Neuronal stem cell (in vitro differentiated cells): ENCODE measurements around the gene SCG5.

Source experiments
- DNase-seq: peaks from one replicate; pipeline ENCODE4 v3.0.0-alpha.2; 2013; ENCODE audit warnings: low spot score
- H2AFZ ChIP-seq: one replicate; pipeline ENCODE4 v1.6.1; 2013; ENCODE audit warnings: mild to moderate bottlenecking, low read length, inconsistent platforms
- H2AK5ac ChIP-seq: 2 replicates; pipeline ENCODE4 v1.6.1; 2013; ENCODE audit warnings: low read depth, mild to moderate bottlenecking, inconsistent platforms, low read length, moderate library complexity, mixed read lengths
- H2BK120ac ChIP-seq: 2 replicates; pipeline ENCODE4 v1.6.1; 2013; ENCODE audit warnings: low read depth, mild to moderate bottlenecking, inconsistent platforms, low read length, moderate library complexity, mixed read lengths
- H2BK12ac ChIP-seq: one replicate; pipeline ENCODE4 v1.6.1; 2013; ENCODE audit warnings: low read length, inconsistent platforms
- H2BK15ac ChIP-seq: 2 replicates; pipeline ENCODE4 v1.6.1; 2013; ENCODE audit warnings: mild to moderate bottlenecking, low read length, inconsistent platforms, mixed read lengths
- H2BK5ac ChIP-seq: one replicate; pipeline ENCODE4 v1.6.1; 2013; ENCODE audit warnings: inconsistent platforms, mild to moderate bottlenecking, low read length, moderate library complexity
- H3K14ac ChIP-seq: one replicate; pipeline ENCODE4 v1.6.1; 2013; ENCODE audit warnings: low read length, inconsistent platforms
- H3K18ac ChIP-seq: 2 replicates; pipeline ENCODE4 v1.6.1; 2013; ENCODE audit warnings: low read length, inconsistent platforms
- H3K23ac ChIP-seq: 2 replicates; pipeline ENCODE4 v1.6.1; 2013; ENCODE audit warnings: low read depth, mild to moderate bottlenecking, mixed read lengths, low read length, inconsistent platforms; ENCODE audit not compliant: poor library complexity
- H3K27ac ChIP-seq: replicated peaks from 3 replicates; pipeline ENCODE4 v1.5.1; 2013; ENCODE audit warnings: low read length, inconsistent platforms
- H3K27me3 ChIP-seq, 3 experiments: 2 replicates each; pipeline ENCODE4 v1.6.1; 2013; ENCODE audit warnings: low read length in 3 of 3, mild to moderate bottlenecking in 2 of 3, inconsistent platforms in 1 of 3, low read depth in 1 of 3, mixed read lengths in 1 of 3, moderate library complexity in 1 of 3; ENCODE audit not compliant: control insufficient read depth in 3 of 3, insufficient read depth in 3 of 3
- H3K36me3 ChIP-seq, 2 donors: replicated peaks in 1 of 2; 2 replicates each; pipeline ENCODE4 v1.6.1; 2013; ENCODE audit warnings: low read length in 2 of 2; ENCODE audit not compliant: control insufficient read depth in 2 of 2, insufficient read depth in 2 of 2
- H3K4ac ChIP-seq: 2 replicates; pipeline ENCODE4 v1.6.1; 2013; ENCODE audit warnings: inconsistent platforms, mild to moderate bottlenecking, low read length, moderate library complexity
- H3K4me1 ChIP-seq, 2 donors: 1 replicate in 1 of 2; 2 replicates in 1 of 2; pipeline ENCODE4 v1.6.1; 2013; ENCODE audit warnings: low read length in 2 of 2, low read depth in 1 of 2; ENCODE audit not compliant: control insufficient read depth in 2 of 2, insufficient read depth in 1 of 2
- H3K4me2 ChIP-seq: one replicate; pipeline ENCODE4 v1.6.1; 2013; ENCODE audit warnings: mild to moderate bottlenecking, low read length, inconsistent platforms; ENCODE audit not compliant: insufficient read depth, poor library complexity, severe bottlenecking
- H3K4me3 ChIP-seq, 2 donors: 2 replicates each; pipeline ENCODE4 v1.5.1; 2013; ENCODE audit warnings: low read length in 2 of 2, mild to moderate bottlenecking in 2 of 2, inconsistent platforms in 1 of 2, moderate library complexity in 1 of 2
- H3K79me1 ChIP-seq: one replicate; pipeline ENCODE4 v1.6.1; 2013; ENCODE audit warnings: low read depth, mild to moderate bottlenecking, inconsistent platforms, low read length, moderate library complexity
- H3K9ac ChIP-seq: one replicate; pipeline ENCODE4 v1.6.1; 2013; ENCODE audit warnings: mild to moderate bottlenecking, low read depth, low read length, inconsistent platforms; ENCODE audit not compliant: poor library complexity
- H3K9me3 ChIP-seq, 2 donors: replicated peaks in 1 of 2; 2 replicates each; pipeline versions ENCODE3 to v1.6.1; 2013; ENCODE audit warnings: low read length in 2 of 2, mild to moderate bottlenecking in 2 of 2, inconsistent platforms in 1 of 2, low read depth in 1 of 2, mixed read lengths in 1 of 2, moderate library complexity in 1 of 2; ENCODE audit not compliant: control insufficient read depth in 2 of 2, insufficient read depth in 1 of 2
- H4K8ac ChIP-seq: one replicate; pipeline ENCODE4 v1.6.1; 2013; ENCODE audit warnings: low read depth, mild to moderate bottlenecking, inconsistent platforms, low read length, moderate library complexity
- H4K91ac ChIP-seq: one replicate; pipeline ENCODE4 v1.6.1; 2013; ENCODE audit warnings: low read length, low read depth, mild to moderate bottlenecking, inconsistent platforms; ENCODE audit not compliant: poor library complexity
- WGBS, 2 donors: extraction: QIAGEN DNeasy Blood & Tissue Kit; methylation state at CpG; one replicate each; pipeline ENCODE4 v1.1.7; 2013; ENCODE audit warnings: missing lambda C conversion rate in 2 of 2, mixed read lengths in 1 of 2; ENCODE audit not compliant: insufficient read length in 2 of 2, insufficient replicate concordance in 1 of 2; ENCODE audit errors: extremely low coverage in 2 of 2; 5-methylcytosine and 5-hydroxymethylcytosine counted together

The SCG5 gene

DNA sequence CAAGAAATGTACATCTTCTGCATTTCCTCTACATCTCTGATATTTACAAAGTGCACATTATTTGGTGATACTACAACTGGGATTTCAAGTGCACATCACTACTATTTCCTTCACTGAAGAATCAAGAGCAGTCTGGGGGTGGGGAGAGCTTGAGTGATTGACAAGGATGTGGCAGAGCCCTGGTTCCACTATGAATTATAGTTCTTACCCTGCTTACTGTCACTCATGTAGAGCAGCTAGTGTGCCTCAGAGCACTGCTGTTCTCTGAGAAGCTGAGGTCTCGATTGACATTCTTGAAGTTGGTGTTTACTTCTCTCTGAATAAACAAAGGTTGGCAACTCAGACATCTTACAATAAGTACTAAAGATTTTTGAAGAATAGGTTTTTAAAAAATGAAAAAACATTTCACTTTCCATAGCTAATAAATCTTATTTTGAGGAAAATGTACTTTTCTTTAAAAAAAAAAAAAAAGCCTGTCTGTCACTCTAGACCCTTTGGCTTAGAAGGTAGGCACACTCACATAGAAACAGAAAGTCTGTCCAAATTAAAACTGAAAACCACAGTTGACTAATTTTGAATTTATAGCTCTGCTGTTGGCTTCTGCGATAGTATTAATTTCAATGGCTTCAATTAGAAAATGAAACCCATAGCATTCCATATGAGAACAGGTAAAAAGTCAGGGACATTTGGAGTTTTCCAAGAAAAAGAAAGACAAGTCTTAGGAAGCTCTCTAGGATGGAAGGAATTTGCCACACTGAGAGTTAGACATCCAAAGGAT is 81.8 kb downstream of the SCG5 start:
- no peak overlapping the region for H4K8ac ChIP-seq
- no peak overlapping the region for H3K4me2 ChIP-seq
- no CpG with 5 or more reads among the region's 2 CpGs for WGBS, 2 donors
- H2BK15ac ChIP-seq = no peak overlapping the region
- H3K36me3 ChIP-seq = no peaks in the 10 kb centered on the region
- H2BK120ac ChIP-seq = no peak overlapping the region
- no peak overlapping the region for H3K4me3 ChIP-seq
- no peak overlapping the region for H3K4ac ChIP-seq
- H3K9me3 ChIP-seq = no peaks in the 10 kb centered on the region
- no peak overlapping the region for H2BK5ac ChIP-seq
- no peak overlapping the region for H3K27ac ChIP-seq
- H3K9ac ChIP-seq = no peak overlapping the region
- no peak for DNase-seq
- H3K14ac ChIP-seq = no peak overlapping the region
- peaks cover 1 to 2% of the 10 kb centered on the region in 2 donors for H3K4me1 ChIP-seq
- no peak overlapping the region for H4K91ac ChIP-seq
- H3K18ac ChIP-seq = no peak overlapping the region
- H3K27me3 ChIP-seq = peaks cover 5 to 54% (median 17%) of the 10 kb centered on the region in 3 experiments
- H2BK12ac ChIP-seq = no peak overlapping the region
- H2AK5ac ChIP-seq = no peak overlapping the region
- H2AFZ ChIP-seq = no peak overlapping the region
- no peak overlapping the region for H3K23ac ChIP-seq
- peaks cover 2% of the 10 kb centered on the region for H3K79me1 ChIP-seq

DNA sequence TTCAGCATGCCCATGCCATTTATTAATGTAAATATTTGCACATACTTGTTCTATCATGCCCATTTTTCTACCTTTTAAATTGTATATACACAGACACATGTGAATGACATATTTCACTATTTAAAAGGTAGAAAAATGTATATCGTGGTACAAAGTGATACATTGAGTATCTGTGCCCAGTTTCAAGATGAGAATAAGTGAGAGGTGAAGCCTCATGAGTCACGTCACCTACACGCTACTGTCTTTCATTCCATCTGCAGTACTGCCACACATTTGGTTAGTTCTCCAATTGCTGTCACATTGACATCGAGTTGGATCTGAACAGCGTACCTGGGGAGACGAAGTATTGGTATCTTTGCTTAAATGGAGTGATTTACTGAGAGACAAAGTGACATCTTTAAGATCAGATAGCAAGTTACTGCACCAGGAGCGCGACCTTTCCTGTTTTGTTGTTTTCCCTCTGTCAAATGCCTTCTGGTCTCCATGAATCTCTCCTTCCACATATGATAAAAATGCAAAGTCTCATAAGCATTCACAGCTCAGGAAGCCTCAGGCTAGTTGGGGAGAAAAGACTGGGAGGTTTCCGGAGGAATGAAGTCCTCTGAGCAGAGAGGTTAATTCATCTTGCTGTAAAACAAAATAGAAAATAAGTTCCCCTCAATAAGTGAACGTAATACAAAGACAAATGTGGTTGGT is 88.3 kb downstream of the SCG5 start:
- Histone ChIP-seq H4K91ac (no peak overlapping the region), H3K18ac (no peak overlapping the region), H3K27ac (no peak overlapping the region), H3K14ac (no peak overlapping the region), H2AFZ (no peak overlapping the region), H3K36me3 (no peaks in the 10 kb centered on the region), H4K8ac (no peak overlapping the region), H2AK5ac (no peak overlapping the region), H3K4me3 (no peak overlapping the region), H2BK5ac (no peak overlapping the region), H3K4me2 (no peak overlapping the region), H2BK15ac (no peak overlapping the region), H3K4me1 (peaks cover 0 to 5% of the 10 kb centered on the region in 2 donors), H3K79me1 (no peaks in the 10 kb centered on the region), H2BK12ac (no peak overlapping the region), H3K27me3 (peaks cover 0 to 17% (median 0%) of the 10 kb centered on the region in 3 experiments), H3K9ac (no peak overlapping the region), H3K23ac (no peak overlapping the region), H2BK120ac (no peak overlapping the region), H3K4ac (no peak overlapping the region), H3K9me3 (no peaks in the 10 kb centered on the region)
- no peak for DNase-seq
- WGBS, 2 donors = no CpG with 5 or more reads among the region's 10 CpGs

DNA sequence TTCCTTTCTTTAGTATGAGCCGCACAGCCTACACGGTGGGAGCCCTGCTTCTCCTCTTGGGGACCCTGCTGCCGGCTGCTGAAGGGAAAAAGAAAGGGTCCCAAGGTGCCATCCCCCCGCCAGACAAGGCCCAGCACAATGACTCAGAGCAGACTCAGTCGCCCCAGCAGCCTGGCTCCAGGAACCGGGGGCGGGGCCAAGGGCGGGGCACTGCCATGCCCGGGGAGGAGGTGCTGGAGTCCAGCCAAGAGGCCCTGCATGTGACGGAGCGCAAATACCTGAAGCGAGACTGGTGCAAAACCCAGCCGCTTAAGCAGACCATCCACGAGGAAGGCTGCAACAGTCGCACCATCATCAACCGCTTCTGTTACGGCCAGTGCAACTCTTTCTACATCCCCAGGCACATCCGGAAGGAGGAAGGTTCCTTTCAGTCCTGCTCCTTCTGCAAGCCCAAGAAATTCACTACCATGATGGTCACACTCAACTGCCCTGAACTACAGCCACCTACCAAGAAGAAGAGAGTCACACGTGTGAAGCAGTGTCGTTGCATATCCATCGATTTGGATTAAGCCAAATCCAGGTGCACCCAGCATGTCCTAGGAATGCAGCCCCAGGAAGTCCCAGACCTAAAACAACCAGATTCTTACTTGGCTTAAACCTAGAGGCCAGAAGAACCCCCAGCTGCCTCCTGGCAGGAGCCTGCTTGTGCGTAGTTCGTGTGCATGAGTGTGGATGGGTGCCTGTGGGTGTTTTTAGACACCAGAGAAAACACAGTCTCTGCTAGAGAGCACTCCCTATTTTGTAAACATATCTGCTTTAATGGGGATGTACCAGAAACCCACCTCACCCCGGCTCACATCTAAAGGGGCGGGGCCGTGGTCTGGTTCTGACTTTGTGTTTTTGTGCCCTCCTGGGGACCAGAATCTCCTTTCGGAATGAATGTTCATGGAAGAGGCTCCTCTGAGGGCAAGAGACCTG is 89.5 kb downstream of the SCG5 start:
- Histone ChIP-seq H2AK5ac (peak overlapping the region; percentile 4), H3K9ac (peak overlapping the region; percentile 15), H2BK5ac (no peak overlapping the region), H3K79me1 (no peaks in the 10 kb centered on the region), H3K27me3 (peaks cover 0 to 17% (median 0%) of the 10 kb centered on the region in 3 experiments), H4K91ac (no peak overlapping the region), H2AFZ (no peak overlapping the region), H3K4me2 (no peak overlapping the region), H3K18ac (peak overlapping the region; percentile 68), H3K27ac (no peak overlapping the region), H2BK15ac (no peak overlapping the region), H3K4me1 (peaks cover 0 to 5% of the 10 kb centered on the region in 2 donors), H4K8ac (peak overlapping the region; percentile 29), H3K4ac (no peak overlapping the region), H2BK120ac (no peak overlapping the region), H3K14ac (no peak overlapping the region), H2BK12ac (no peak overlapping the region), H3K4me3 (no peak overlapping the region), H3K9me3 (no peaks in the 10 kb centered on the region), H3K23ac (no peak overlapping the region), H3K36me3 (no peaks in the 10 kb centered on the region)
- peak; percentile 12 for DNase-seq
- no CpG with 5 or more reads among the region's 27 CpGs for WGBS, 2 donors
